HG03045 (cell line): ENCODE data around the gene VAT1L.
"Not testable (repeated sequence)": the region's sequence is repeated elsewhere in the genome, so short reads cannot be mapped to it uniquely, and the experiment has no call there.

Source experiments
- ATAC-seq: cut with Tn5 transposase; IDR thresholded peaks from one replicate; pipeline ENCODE4 v1.9.1; 2021; ENCODE audit warnings: mild to moderate bottlenecking, moderate library complexity; ENCODE audit not compliant: unreplicated experiment

Gene VAT1L

DNA sequence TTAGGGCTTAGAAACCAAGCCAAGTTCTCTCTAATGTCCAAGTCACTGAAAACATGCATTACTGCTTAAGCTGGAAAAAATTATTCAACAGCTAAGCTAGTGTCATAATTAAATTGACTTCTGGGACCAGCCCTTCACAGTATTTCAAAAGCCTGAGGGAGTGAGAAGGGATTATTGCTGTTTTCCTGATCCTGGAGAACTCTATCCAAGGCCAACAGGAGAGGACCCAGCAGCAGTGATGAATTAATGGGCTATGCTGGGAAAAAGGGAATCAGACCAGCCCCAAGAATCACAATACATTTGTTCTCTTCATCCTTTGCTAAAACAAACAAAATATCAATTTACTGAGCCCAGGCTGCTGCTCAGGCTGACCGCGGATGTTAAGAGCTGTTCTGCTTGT lies 199.4 kb downstream of the VAT1L start:
- ATAC-seq = no peak

DNA sequence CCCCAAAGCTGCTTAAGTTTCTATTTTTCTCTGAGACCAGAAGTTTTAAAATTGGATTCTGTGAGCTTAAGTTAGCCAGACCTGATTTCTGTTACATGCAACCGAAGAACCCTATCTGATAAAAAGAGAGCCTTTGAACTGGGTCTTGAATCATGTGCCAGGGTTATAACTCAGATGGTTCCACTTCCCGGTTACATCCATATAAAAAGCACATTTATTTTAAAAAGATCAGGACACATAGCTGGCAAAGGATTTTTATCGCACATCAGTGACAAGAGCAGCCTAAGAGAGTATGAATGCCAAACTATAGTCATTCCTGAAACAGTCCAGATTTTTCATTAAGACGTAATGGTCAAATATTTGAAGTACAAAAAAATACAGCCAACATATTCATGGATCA lies 201.5 kb downstream of the VAT1L start:
- ATAC-seq = no peak

DNA sequence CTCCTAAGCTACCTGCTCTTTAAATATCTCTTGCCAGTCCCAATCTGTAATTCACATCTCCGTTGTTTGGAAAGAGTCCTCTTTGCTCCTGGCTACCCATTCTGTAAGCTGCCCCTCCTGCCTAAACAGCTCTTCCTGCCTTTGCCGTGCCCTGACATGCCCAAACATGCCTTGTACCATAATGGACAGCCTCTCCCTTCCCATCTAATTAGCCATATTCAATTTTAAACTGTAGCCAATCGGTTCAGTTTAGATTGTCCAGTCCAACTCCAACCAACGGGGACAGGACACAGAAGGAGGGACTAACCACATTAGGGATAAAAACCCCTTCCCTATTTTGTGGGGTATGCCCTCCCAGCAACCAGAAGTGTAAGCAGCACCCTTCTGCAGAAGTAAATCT lies 203.3 kb downstream of the VAT1L start:
- no peak for ATAC-seq

DNA sequence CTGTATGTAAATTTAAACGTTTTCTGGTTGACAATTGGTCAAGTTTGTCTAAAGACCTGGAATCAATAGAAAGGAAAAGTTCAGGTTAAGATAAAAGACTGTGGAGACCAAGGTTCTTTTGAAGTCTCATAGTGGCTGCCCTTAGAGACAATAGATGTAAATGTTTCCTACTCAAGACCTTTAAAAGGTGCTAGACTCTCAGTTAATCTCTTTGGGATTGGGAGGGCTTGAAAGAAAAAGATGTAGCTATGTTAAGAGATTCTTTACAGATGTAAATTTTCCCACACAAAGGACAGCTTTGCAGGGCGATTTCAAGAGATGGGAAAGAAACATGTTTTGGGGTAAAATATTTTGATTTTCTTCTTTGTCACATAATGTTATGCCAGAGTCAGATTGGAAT lies 204.0 kb downstream of the VAT1L start:
- ATAC-seq = not testable (repeated sequence)

DNA sequence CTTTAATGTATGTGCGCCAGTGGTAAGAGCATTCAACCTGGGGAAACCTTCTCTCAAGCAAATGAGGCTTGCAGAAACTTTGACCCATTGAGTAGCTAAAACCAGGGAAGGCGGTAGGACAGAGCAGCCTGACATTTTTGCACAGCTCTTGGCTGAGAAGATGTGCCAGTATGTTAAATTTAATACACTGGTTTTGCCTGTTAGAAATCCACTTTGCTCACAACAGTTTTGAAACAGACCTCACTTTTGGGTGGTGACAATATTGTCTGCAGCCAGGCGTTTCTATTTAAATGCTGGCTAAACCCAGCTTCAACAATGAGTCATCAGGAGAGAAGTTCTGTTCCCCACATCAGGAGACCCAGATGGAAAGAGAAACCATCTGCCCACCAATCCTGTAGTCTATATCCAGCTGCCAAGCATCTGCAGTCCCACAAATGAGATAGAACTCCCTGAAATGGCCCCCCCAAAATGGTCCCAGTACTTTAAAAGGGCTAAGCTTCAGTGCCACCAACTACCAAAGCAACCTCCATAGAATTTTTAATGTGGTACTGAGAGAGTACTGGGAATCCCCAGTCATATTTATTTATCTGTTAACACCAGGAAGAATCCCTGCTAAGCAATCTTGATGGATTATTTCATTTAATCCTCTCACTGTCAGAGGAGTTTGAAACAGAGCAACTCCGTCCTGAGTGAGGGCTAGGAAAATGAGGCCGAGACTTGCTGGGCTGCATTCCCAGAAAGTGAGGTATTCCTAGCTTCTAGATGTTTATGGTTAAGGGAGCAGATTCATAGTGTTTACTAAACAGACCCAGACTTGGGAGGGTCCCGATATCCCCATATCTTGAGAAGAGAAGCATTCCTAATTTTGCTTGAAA lies 205.0 kb downstream of the VAT1L start:
- no peak for ATAC-seq

DNA sequence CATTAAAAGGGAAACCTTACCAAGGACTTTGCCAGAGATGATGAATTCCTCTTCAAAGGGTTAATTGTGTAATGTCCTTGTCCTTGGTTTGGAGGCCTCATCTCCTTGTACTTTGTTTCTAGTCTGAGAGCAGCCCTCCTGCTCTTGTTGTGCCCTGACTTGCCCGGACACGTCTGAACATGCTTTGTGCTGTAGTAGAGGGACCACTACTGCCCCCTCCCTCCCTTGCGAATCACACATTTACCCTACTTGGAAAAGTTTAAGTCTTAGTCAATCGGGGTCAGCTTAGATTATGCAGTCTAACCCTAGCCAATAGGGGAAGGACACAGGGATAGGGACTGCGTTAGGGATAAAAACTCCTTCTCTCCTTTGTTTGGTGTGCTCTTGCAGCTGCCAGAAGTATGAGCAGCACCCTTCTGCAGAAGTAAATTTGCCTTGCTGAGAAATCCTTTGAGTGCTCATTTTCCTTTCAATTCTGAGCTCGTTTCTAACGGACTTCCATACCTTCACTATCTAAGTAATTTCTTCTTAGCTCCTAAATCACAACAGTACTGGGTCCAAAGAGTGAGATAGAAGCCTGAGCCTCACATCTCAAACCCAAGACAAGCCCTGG lies 207.6 kb downstream of the VAT1L start:
- no peak for ATAC-seq

DNA sequence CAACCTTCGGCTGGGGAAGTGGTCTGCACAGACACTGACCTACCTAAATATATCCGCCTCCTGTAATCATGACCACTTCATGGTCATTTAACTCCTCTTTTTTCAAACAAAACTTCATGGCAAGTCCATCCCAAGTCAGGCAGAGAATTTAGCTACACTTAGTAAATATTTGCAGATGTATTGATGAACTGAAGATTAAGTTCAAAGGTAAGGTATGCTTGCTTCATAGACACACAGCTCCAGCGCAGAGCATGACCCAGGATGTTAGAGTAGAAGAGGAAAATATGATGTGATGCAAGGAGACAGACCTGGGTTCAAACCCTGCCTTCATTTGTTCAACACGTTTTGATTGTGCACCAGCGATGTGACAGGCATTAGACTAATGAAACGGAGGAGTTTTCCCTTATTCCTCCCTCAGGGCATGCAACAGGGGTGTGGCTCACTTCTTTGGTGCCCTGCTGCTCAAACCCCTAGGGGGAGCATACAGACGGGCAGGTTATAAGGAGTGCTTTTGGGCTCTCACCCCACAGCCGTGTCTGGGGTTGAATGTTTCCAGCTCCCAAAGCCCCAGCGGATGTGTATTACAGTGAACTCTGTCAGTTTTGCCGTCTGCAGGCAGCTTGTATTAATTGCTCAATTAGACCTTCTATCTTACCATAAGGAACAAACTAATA lies 210.1 kb downstream of the VAT1L start:
- ATAC-seq = no peak

DNA sequence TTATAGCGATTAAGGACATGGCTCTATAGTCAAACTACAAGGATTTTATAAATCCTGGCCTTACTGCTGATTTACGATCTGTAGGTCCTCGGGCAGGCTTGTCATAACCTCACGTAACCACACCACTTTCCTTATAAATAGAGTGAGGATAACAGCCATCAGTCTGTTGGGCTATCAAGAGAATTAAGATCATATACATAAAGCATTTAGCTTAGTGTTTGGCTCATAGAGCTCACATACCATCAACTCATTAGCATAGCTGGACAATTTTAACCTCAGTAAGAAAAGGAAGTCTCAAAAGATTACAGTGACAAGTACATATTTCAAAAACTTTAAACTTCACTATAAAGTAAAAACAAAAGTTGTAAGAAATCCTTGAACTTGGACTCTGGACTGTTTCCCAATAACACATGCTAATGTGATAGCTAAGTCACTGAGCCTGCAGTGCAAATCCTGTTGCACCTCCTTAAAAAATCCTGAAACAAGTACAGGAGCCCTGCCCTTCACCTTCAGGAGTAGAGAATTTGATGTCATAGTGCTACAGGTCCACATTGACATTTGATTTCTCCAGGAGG lies 213.2 kb downstream of the VAT1L start:
- ATAC-seq = no peak

DNA sequence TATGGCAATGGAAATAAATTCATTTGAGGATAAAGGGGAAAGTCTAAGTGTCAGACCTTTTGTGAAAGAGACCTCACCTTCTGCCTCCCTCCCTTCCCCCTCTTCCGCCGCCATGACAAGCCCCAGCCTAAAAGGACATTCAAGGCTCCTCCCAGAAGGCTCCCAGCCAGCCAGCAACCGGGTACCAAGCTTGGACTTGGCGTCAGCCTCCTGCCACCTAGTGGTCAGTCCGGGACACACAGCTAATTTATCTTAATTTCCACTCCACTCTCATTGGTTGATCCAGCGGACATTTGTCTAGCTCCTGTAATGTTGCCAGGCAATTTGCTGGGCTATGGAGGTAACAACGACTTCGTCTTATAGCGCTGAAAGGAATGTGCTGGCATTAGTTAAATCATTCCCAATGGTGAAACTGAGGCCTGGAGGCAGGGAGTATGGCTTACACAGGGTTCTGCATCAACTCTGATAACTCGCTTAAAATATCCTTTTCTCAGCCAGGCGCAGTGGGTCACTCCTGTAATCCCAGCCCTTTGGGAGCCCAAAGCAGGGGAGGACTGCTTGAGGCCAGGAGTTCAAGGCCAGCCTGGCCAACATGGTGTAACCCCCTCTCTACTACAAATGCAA lies 214.7 kb downstream of the VAT1L start:
- peak; percentile 97 for ATAC-seq

DNA sequence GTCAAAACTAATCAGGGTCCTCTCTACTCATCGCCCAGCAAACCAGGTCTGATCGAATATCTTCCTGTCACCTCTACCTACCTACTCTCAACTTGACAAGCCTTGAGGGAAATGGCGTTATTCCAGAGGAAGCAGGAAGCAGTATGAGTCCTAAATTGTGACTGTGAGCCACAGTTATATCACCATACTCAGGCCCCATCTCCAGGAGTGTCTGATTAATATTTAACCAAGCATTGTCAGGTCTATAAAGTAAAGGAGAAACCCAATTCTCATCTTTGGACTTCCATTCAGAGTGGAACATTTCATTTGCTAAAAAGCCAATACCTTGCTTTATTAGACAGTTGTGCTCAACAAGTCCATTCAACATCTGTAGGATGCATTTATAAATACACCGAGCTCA lies 216.2 kb downstream of the VAT1L start:
- ATAC-seq = no peak

DNA sequence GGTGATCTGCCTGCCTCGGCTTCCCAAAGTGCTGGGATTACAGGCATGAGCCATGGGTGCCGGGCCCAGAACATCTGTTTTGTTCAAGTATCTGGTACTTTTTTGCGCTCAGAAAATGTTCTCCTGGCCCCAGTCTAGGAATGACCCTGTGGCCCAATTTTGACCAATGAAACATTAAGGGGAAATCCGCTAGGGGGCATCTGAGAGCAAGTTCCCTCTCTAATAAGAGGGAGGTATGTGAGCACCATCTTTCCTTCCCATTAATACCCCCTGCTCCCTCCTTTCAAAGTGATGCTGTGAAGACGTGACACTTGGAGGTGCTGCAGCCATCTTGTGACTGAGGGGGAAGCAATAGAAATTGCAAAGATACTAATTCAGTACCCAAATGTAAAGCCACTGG lies 217.5 kb downstream of the VAT1L start:
- ATAC-seq = no peak

DNA sequence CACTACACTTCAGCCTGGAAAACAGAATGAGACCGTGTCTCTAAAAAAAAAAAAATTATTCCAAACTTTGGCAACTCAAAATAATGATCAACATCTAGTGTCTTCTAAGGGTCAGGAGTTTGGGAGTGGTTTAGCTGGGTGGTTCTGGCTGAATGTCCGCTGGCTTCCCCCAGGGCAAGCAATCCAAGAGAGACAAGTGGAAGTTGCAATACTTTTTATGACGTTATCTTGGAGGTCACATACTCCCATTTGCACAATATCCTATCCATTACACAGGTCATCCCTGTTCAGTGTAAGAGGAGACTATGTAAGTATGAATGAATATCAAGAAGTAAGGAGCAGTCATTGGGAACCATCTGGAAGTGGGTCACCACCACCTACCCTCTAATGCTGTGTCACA lies 218.8 kb downstream of the VAT1L start:
- ATAC-seq = no peak

DNA sequence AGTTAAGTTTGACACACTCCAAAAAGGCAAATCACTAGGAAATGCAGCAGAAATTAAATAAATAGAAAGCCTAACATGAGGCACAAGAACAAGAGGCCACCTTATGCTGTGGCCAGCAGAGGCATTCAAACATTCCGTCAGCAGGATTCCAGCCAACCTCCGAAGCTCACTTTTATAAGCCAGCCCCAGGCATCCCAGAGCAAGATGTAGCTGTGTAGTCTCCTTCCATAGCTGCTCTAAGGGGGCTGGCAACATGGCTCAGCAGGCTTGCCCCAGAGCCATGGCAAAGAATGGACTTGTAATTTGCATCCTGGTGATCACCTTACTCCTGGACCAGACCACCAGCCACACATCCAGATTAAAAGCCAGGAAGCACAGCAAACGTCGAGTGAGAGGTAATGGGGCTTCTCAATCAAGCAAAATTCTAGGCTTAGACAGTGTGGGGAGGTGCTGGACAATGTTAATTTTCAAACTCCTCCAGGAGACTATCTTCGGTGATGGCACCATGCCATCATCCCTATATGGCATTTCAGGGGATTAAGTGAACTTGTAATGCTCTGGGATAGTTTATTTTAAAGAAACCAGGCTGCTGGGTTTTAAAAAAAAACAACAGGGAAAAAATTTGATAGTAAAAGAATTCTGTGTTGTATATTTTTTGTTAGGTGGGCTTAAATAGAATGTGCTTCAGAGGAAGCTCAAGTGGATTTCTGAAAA lies 234.1 kb downstream of the VAT1L start, which contains the start of gene CLEC3A:
TSS of gene CLEC3A (plus strand) at position 202 of the 714 bp plus-strand sequence. CDS start at position 281, 79 bp downstream.
- ATAC-seq = no peak

DNA sequence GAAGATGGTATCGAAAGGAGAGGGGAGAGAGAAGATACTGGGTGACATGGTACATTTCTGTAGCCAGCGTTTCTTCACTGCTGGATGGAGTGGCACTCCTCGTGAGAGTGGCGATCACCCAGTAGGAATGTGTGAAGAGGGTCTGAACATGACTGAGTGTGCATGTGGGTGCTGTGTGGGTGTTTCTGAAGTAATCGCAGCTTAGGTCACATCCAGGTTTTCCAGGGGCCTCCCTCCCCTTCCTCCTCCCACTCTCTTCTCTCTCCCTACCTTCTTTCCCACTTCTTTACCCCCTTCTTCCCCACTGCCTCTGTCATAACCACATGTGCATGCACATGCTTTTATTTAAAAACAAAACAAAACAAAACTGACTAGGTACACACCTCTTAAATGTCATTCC lies 235.8 kb downstream of the VAT1L start:
- ATAC-seq = no peak

DNA sequence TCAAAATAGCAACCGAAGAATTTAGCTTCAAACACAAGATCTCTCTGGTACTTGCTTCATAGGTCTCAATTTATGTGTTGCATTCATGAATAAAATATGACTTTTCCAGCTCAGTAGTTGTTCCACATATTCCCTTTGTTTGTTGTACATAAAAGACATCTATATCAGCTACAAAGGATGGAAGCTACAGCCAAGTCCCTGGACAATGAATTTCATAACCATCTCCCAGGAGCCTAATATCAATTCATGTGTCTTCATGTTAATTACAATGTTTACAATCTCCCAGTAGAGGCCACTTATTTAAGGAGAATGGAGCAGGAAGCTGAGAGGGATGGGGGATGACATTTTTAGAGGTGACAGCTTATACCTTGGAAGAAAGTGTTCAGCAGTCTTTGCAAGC lies 237.3 kb downstream of the VAT1L start:
- ATAC-seq = no peak

DNA sequence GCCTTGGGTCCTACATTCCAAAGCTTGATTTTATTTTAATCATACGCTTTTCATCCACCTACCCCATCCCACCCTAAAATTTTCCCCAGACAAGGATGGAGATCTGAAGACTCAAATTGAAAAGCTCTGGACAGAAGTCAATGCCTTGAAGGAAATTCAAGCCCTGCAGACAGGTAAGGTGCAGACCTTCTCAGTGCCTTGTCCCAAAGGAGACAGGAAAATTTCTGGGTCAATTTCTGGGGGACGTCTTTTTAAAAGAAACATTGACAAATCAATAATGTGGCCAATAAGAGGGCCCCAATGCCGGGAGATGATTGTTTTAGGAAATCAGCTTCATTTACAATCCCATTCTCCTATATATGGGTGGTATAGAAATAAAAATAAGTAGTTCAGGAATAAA lies 239.7 kb downstream of the VAT1L start:
- no peak for ATAC-seq
